K562 (cell line): ENCODE measurements around the gene SUFU. TPM values are rescaled to one million over a fixed set of nuclear protein-coding genes. Genes with fewer than 3 reads are reported as not detected.

Source experiments
- ATAC-seq: fragments of 200-7000 bp; cut with Tn5 transposase; 3 replicates; pipeline ENCODE4 v1.9.1; 2020; ENCODE audit warnings: moderate library complexity
- BruUV-seq: library from RNA; stranded (reverse); fragments of 400-500 nt; replicated peaks from 2 replicates; lab custom pipeline; 2021; lab: Mats Ljungman, UMichigan
- CTCF ChIA-PET: fragments of 300-600 bp; formaldehyde crosslinking; extraction: SDS; loops from one replicate; lab custom pipeline; 2021; ENCODE audit warnings: low intra/inter-chr PET ratio; lab: Yijun Ruan, JAX
- POLR2A ChIA-PET: fragments of 300-600, 350-650 bp; sonication (Branson Sonifier 250); formaldehyde crosslinking; extraction: SDS; loops from one replicate; lab custom pipeline; 2021; ENCODE audit warnings: antibody characterized with exemption, inconsistent platforms; lab: Yijun Ruan, JAX
- DNase-seq, 4 experiments: peaks; one replicate each; pipeline versions ENCODE4 v3.0.0 to v3.0.0-alpha.2; 2011 to 2018; ENCODE audit warnings: low spot score in 3 of 4, mixed read lengths in 3 of 4; ENCODE audit errors: extremely low read depth in 1 of 4
- FAIRE-seq: peaks from 2 replicates; lab custom pipeline; 2011; peaks lifted over from hg19 to GRCh38; lab: Jason Lieb, UNC
- H2AFZ ChIP-seq: 2 replicates; pipeline ENCODE4 v1.6.0; 2011; ENCODE audit warnings: low read depth, low read length, control low read depth, inconsistent platforms
- H3K27ac ChIP-seq: fragments of 200-600 bp; 3 replicates; pipeline ENCODE4 v1.8.0; 2011; ENCODE audit warnings: low read depth, mild to moderate bottlenecking, control low read depth, inconsistent platforms, low read length, moderate library complexity, mixed read lengths; ENCODE audit errors: extremely low read depth
- H3K27me3 ChIP-seq, 2 experiments: fragments of 300-600 bp in 1 of 2; 2 replicates in 1 of 2; 3 replicates in 1 of 2; pipeline versions ENCODE4 v1.6.0 to v1.8.0; 2011; ENCODE audit warnings: inconsistent platforms in 2 of 2, low read length in 2 of 2, mild to moderate bottlenecking in 1 of 2, mixed read lengths in 1 of 2, moderate library complexity in 1 of 2; ENCODE audit not compliant: control insufficient read depth in 2 of 2, insufficient read depth in 2 of 2
- H3K36me3 ChIP-seq: fragments of 300-600 bp; 3 replicates; pipeline ENCODE4 v1.8.0; 2011; ENCODE audit warnings: mild to moderate bottlenecking, low read length, inconsistent platforms; ENCODE audit not compliant: control insufficient read depth, insufficient read depth
- H3K4me1 ChIP-seq, 2 experiments: fragments of 200-600 bp in 1 of 2; replicated peaks in 1 of 2; 2 replicates in 1 of 2; 3 replicates in 1 of 2; pipeline versions ENCODE4 v1.5.1 to v1.8.0; 2011; ENCODE audit warnings: inconsistent platforms in 2 of 2, low read length in 2 of 2, mild to moderate bottlenecking in 1 of 2, mixed read lengths in 1 of 2, moderate library complexity in 1 of 2; ENCODE audit not compliant: control insufficient read depth in 2 of 2, insufficient read depth in 2 of 2
- H3K4me2 ChIP-seq: 2 replicates; pipeline ENCODE4 v1.6.1; 2011; ENCODE audit warnings: low read length, control low read depth, inconsistent platforms, mixed read lengths; ENCODE audit not compliant: insufficient read depth
- H3K4me3 ChIP-seq: fragments of 200-600 bp; sonication (generic), shearing (Covaris generic); 2 replicates; pipeline ENCODE4 v1.5.1; 2016; ENCODE audit warnings: control low read depth, inconsistent platforms
- H3K79me2 ChIP-seq: fragments of 200-600 bp; 3 replicates; pipeline ENCODE4 v1.8.0; 2011; ENCODE audit warnings: low read length, inconsistent platforms; ENCODE audit not compliant: control insufficient read depth, insufficient read depth
- H3K9ac ChIP-seq, 2 experiments: 2 replicates each; pipeline versions ENCODE4 v1.6.0 to v1.6.1; 2011; ENCODE audit warnings: low read depth in 2 of 2, low read length in 2 of 2, control low read depth in 1 of 2, inconsistent platforms in 1 of 2, mild to moderate bottlenecking in 1 of 2, mixed read lengths in 1 of 2; ENCODE audit not compliant: insufficient read depth in 1 of 2
- H3K9me1 ChIP-seq: one replicate; pipeline ENCODE4 v1.6.0; 2011; ENCODE audit warnings: inconsistent platforms, mild to moderate bottlenecking, low read length, moderate library complexity; ENCODE audit not compliant: control insufficient read depth, insufficient read depth
- H3K9me3 ChIP-seq: replicated peaks from 2 replicates; pipeline ENCODE4 v1.5.1; 2011; ENCODE audit warnings: low read depth, low read length, inconsistent platforms; ENCODE audit not compliant: control insufficient read depth, insufficient read depth
- H4K20me1 ChIP-seq: replicated peaks from 2 replicates; pipeline ENCODE4 v1.6.1; 2011; ENCODE audit warnings: low read length, inconsistent platforms, mixed read lengths; ENCODE audit not compliant: control insufficient read depth, insufficient read depth
- ARHGAP35 ChIP-seq: fragments of 450-650 bp; IDR thresholded peaks from 2 replicates; pipeline ENCODE4 v1.6.1; 2018; ENCODE audit not compliant: partially characterized antibody
- BCOR ChIP-seq: fragments of 450-650 bp; IDR thresholded peaks from 2 replicates; pipeline ENCODE4 v1.6.1; 2016
- E2F1 ChIP-seq: sonication (generic); formaldehyde crosslinking; IDR thresholded peaks from 2 replicates; pipeline ENCODE4 v1.8.1; 2023; ENCODE audit warnings: mild to moderate bottlenecking, missing genetic modification reagents, moderate library complexity
- GTF2E2 ChIP-seq: fragments of 200-800 bp; sonication (Bioruptor generic); IDR thresholded peaks from 2 replicates; pipeline ENCODE4 v1.6.1; 2016; ENCODE audit warnings: missing genetic modification characterization, missing compliant biosample characterization
- LARP7 ChIP-seq: fragments of 450-650 bp; IDR thresholded peaks from 2 replicates; pipeline ENCODE4 v1.6.1; 2016
- NFATC3 ChIP-seq: fragments of 450-650 bp; IDR thresholded peaks from 2 replicates; pipeline ENCODE4 v1.6.1; 2017; ENCODE audit warnings: mild to moderate bottlenecking
- NFIC ChIP-seq: fragments of 450-650 bp; IDR thresholded peaks from 2 replicates; pipeline ENCODE4 v1.6.1; 2017; ENCODE audit warnings: mild to moderate bottlenecking, inconsistent platforms
- PHF8 ChIP-seq: fragments of 200-600 bp; sonication (generic); IDR thresholded peaks from 2 replicates; pipeline ENCODE4 v1.6.1; 2012; ENCODE audit warnings: mixed run types, mild to moderate bottlenecking, inconsistent platforms, low read length, moderate library complexity, borderline replicate concordance
- POLR2G ChIP-seq: fragments of 200-400 bp; formaldehyde crosslinking; IDR thresholded peaks from 2 replicates; pipeline ENCODE4 v1.6.1; 2017; ENCODE audit warnings: low read depth, mild to moderate bottlenecking, antibody characterized with exemption, low read length, moderate library complexity
- SAFB2 ChIP-seq: fragments of 200-400 bp; formaldehyde crosslinking; IDR thresholded peaks from 2 replicates; pipeline ENCODE4 v1.6.1; 2018; ENCODE audit warnings: borderline replicate concordance, low read length, low read depth, moderate library complexity; ENCODE audit not compliant: severe bottlenecking
- SIRT6 ChIP-seq: IDR thresholded peaks from one replicate; pipeline ENCODE4 v1.6.1; 2012; ENCODE audit warnings: low read depth, mild to moderate bottlenecking, control low read depth, inconsistent platforms, low read length, moderate library complexity
- SNRNP70 ChIP-seq: fragments of 200-400 bp; formaldehyde crosslinking; optimal IDR thresholded peaks from 2 replicates; pipeline ENCODE3; 2017; ENCODE audit warnings: low read depth, low read length
- TCFL5 ChIP-seq: fragments of 250-450 bp; sonication (Bioruptor Pico); conservative IDR thresholded peaks from 2 replicates; pipeline ENCODE4 v1.6.1; 2021; ENCODE audit warnings: mild to moderate bottlenecking, moderate library complexity, matching md5 sums
- TFAP4 ChIP-seq: sonication (generic); formaldehyde crosslinking; IDR thresholded peaks from 2 replicates; pipeline ENCODE4 v1.8.0; 2022; ENCODE audit warnings: missing genetic modification reagents, mild to moderate bottlenecking, moderate library complexity, borderline replicate concordance
- ZNF12 ChIP-seq: sonication (generic); formaldehyde crosslinking; IDR thresholded peaks from 2 replicates; pipeline ENCODE4 v1.4.0; 2020; ENCODE audit warnings: mild to moderate bottlenecking, missing genetic modification reagents
- ZNF431 ChIP-seq: sonication (generic); formaldehyde crosslinking; IDR thresholded peaks from 2 replicates; pipeline ENCODE4 v1.8.0; 2022; ENCODE audit warnings: mild to moderate bottlenecking, missing genetic modification reagents
- ZNF436 ChIP-seq: fragments of 250-450, 450-650 bp; sonication (Bioruptor Pico); formaldehyde crosslinking; IDR thresholded peaks from 2 replicates; pipeline ENCODE4 v1.7.0; 2020; ENCODE audit warnings: mild to moderate bottlenecking
- WGBS: fragments of 100-300 bp; shearing (Covaris generic); methylation state at CpG from one replicate; pipeline ENCODE4 v1.1.6; 2016; ENCODE audit warnings: low coverage, mixed read lengths; ENCODE audit not compliant: insufficient coverage; ENCODE audit errors: missing lambda C conversion rate; 5-methylcytosine and 5-hydroxymethylcytosine counted together
- in situ Hi-C: fragments of 300-500 bp; cut with MboI; formaldehyde crosslinking; loops from 4 replicates; pipeline ENCODE4 v1.15.0; 2018; ENCODE audit warnings: inconsistent platforms, mixed read lengths
- intact Hi-C: fragments of 100-400 bp; cut with micrococcal nuclease; formaldehyde crosslinking; loops from 2 replicates; pipeline ENCODE4 v1.14.2; 2022
- polyA plus RNA-seq, 8 experiments: library from polyadenylated mRNA; depleted of rRNA in 4 of 8; stranded (reverse) in 5 of 8; unstranded in 3 of 8; fragments of >200 nt; fragmentation: Nextera tagmentation in 2 of 8; fragmentation: Illumina TruSeq in 1 of 8; extraction: Ambion mirVana in 2 of 8; extraction: Trizol in 1 of 8; gene quantifications; 2 replicates each; pipeline versions ENCODE4 v1.2.1 to v1.2.3, GENCODE V29; 2011 to 2014; ENCODE audit warnings: inconsistent platforms in 1 of 8, missing spikeins in 1 of 8
- total RNA-seq, 7 experiments: library from RNA; depleted of rRNA in 6 of 7; stranded (reverse); fragments of >200 nt in 6 of 7; fragmentation: Illumina TruSeq in 2 of 7; extraction: Trizol in 2 of 7; gene quantifications; 2 replicates each; pipeline versions ENCODE4 v1.2.1 to v1.2.3, GENCODE V29; 2011 to 2021; ENCODE audit warnings: low replicate concordance in 1 of 7
- TF ChIP-seq, protein P1 (sequence below), 3 experiments: IDR thresholded peaks in 2 of 3; conservative IDR thresholded peaks in 1 of 3; 2 replicates each; pipeline ENCODE4 v1.5.1; 2011 to 2012; ENCODE audit warnings: low read length in 3 of 3, mild to moderate bottlenecking in 3 of 3, control low read depth in 2 of 3, improper control_type of control experiment in 1 of 3, inconsistent platforms in 1 of 3, low read depth in 1 of 3, mixed read lengths in 1 of 3, moderate library complexity in 1 of 3; ENCODE audit not compliant: insufficient read depth in 2 of 3

The SUFU gene
- total and polyA plus RNA-seq, 9 of the 15 experiments (the other 6 are each of a cell fraction or from before 2014, with no cell fraction given) = 0.59 to 6.3 (median 0.82) TPM

DNA sequence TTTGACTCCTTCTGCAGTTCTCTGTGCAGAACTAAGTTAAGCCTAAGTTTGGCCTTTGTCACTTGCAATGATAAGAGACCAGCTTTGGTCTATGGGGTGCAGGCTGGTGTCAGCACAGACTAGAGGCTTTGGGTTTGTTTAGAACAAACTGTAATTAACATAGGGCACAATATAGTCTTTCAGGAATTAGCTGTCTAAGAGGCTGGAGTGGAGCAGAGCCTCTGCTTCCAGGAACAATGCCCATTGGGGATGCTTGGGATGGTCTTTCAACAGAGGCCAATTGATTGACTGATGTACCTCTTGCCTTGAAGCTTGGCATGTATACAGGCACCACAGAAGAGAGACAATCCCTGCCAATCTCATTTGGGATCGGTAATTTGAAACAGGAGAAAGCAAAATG, 4.7 kb downstream of the SUFU start:
- Histone ChIP-seq H3K27ac (no peak overlapping the region), H3K9ac (no peak overlapping the region), H3K4me3 (no peak overlapping the region), H3K9me3 (no peaks in the 10 kb centered on the region), H3K36me3 (peaks cover 40% of the 10 kb centered on the region), H3K4me2 (no peak overlapping the region), H3K9me1 (peaks cover 3% of the 10 kb centered on the region), H3K79me2 (peaks cover 23% of the 10 kb centered on the region), H4K20me1 (no peaks in the 10 kb centered on the region), H3K4me1 (peaks cover 2 to 6% of the 10 kb centered on the region in 2 experiments; a peak in 4 of 5 replicates), H2AFZ (no peak overlapping the region), H3K27me3 (no peaks in the 10 kb centered on the region)
- no TSS peak for BruUV-seq
- TF ChIP-seq ZNF12 (no peak), SIRT6 (no peak), TFAP4 (CRISPR knock-in tag) (no peak), TCFL5 (no peak), NFIC (no peak), SAFB2 (no peak), ZNF436 (CRISPR knock-in tag) (no peak), POLR2G (no peak), PHF8 (no peak), ZNF431 (CRISPR knock-in tag) (no peak), BCOR (no peak), ARHGAP35 (no peak), GTF2E2 (tag) (no peak), SNRNP70 (no peak), LARP7 (no peak), NFATC3 (no peak), E2F1 (no peak)
- TF ChIP-seq, protein P1, sequence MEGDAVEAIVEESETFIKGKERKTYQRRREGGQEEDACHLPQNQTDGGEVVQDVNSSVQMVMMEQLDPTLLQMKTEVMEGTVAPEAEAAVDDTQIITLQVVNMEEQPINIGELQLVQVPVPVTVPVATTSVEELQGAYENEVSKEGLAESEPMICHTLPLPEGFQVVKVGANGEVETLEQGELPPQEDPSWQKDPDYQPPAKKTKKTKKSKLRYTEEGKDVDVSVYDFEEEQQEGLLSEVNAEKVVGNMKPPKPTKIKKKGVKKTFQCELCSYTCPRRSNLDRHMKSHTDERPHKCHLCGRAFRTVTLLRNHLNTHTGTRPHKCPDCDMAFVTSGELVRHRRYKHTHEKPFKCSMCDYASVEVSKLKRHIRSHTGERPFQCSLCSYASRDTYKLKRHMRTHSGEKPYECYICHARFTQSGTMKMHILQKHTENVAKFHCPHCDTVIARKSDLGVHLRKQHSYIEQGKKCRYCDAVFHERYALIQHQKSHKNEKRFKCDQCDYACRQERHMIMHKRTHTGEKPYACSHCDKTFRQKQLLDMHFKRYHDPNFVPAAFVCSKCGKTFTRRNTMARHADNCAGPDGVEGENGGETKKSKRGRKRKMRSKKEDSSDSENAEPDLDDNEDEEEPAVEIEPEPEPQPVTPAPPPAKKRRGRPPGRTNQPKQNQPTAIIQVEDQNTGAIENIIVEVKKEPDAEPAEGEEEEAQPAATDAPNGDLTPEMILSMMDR (IDR thresholded peaks at IDR 0.05 in 2 of 3, conservative IDR thresholded peaks at IDR 0.05 in 1 of 3; ENCODE audit: insufficient read depth in 2 of 3, low read depth in 1 of 3, low read length in 3 of 3) = no peak
- intact Hi-C loops = no loop called here
- 67% methylated on average over 1 of the region's 1 CpG for WGBS
- no peak for ATAC-seq
- FAIRE-seq = no peak
- ChIA-PET POLR2A (interaction anchor here (0.6 kb wide), 1 partner anchor 60 kb away, joined by 3 read pairs; no protein-coding TSS in a partner anchor), CTCF (no interaction called here)
- no peak for DNase-seq
- in situ Hi-C loops = loop anchor here (25.0 kb wide), 1 partner anchor 671 kb away; the partner anchor contains the start of gene KCNIP2
